ENCODE results near the gene PIP5KL1.

PIP5KL1 gene

GRCh38 chr9:127927988-127928675 is 2.4 kb downstream of the PIP5KL1 start:
- Histone ChIP-seq H3K9ac (ENCODE audit: low read length) (peak overlapping the region; percentile 51; the same call in 1 of the 2 replicates), H3K36me3 (replicated peaks; ENCODE audit: insufficient read depth, low read length) (no peaks in the 10 kb centered on the region), H3K79me2 (ENCODE audit: low read length) (no peaks in the 10 kb centered on the region), H3K4me2 (ENCODE audit: low read depth, low read length) (peak overlapping the region; percentile 96), H3K27me3 (replicated peaks; ENCODE audit: insufficient read depth, low read length) (no peaks in the 10 kb centered on the region), H3K4me3 (ENCODE audit: low read length) (peak overlapping the region; percentile 55), H3K9me2 (replicated peaks; ENCODE audit: insufficient read depth, low read length) (no peaks in the 10 kb centered on the region), H4K20me1 (ENCODE audit: insufficient read depth, low read length) (no peaks in the 10 kb centered on the region), H3K9me3 (replicated peaks; ENCODE audit: insufficient read depth, low read length) (no peaks in the 10 kb centered on the region), H3K27ac (ENCODE audit: low read length) (peak overlapping the region; percentile 62; the same call in 1 of the 2 replicates), H2AFZ (ENCODE audit: low read length) (peak overlapping the region; percentile 43; the same call in 1 of the 2 replicates), H3F3A (ENCODE audit: insufficient read depth, low read length) (peaks cover 52% of the 10 kb centered on the region), H3K4me1 (ENCODE audit: low read length) (peaks cover 36% of the 10 kb centered on the region)
- no peak for DNase-seq
- TF ChIP-seq CTCF (IDR thresholded peaks at IDR 0.05; ENCODE audit: low read length) (no peak), EZH2phosphoT487 (IDR thresholded peaks at IDR 0.05; ENCODE audit: low read length) (no peak), EZH2 (optimal IDR thresholded peaks at IDR 0.05; ENCODE audit: low read depth, low read length) (no peak)

- H3K27ac ChIP-seq (ENCODE audit: low read length): peak overlapping the region; percentile 62; the same call in 1 of the 2 replicates
- H3F3A ChIP-seq (ENCODE audit: insufficient read depth, low read length): peaks cover 56% of the 10 kb centered on the region
- H3K27me3 ChIP-seq (replicated peaks; ENCODE audit: insufficient read depth, low read length): no peaks in the 10 kb centered on the region
- H2AFZ ChIP-seq (ENCODE audit: low read length): peak overlapping the region; percentile 87
- DNase-seq: peak; percentile 82
- peaks cover 36% of the 10 kb centered on the region for H3K4me1 ChIP-seq (ENCODE audit: low read length)
- H3K36me3 ChIP-seq (replicated peaks; ENCODE audit: insufficient read depth, low read length): no peaks in the 10 kb centered on the region
- peak overlapping the region; percentile 63; the same call in 1 of the 2 replicates for H3K9ac ChIP-seq (ENCODE audit: low read length)
- H3K9me2 ChIP-seq (replicated peaks; ENCODE audit: insufficient read depth, low read length): no peaks in the 10 kb centered on the region
- H3K4me3 ChIP-seq (ENCODE audit: low read length): peak overlapping the region; percentile 73
- no peaks in the 10 kb centered on the region for H3K79me2 ChIP-seq (ENCODE audit: low read length)
- no peaks in the 10 kb centered on the region for H3K9me3 ChIP-seq (replicated peaks; ENCODE audit: insufficient read depth, low read length)
- H3K4me2 ChIP-seq (ENCODE audit: low read depth, low read length): peak overlapping the region; percentile 96
- no peak for TF ChIP-seq EZH2phosphoT487 (IDR thresholded peaks at IDR 0.05; ENCODE audit: low read length)
- no peak for TF ChIP-seq EZH2 (optimal IDR thresholded peaks at IDR 0.05; ENCODE audit: low read depth, low read length)
- no peak for TF ChIP-seq CTCF (IDR thresholded peaks at IDR 0.05; ENCODE audit: low read length)
- no peaks in the 10 kb centered on the region for H4K20me1 ChIP-seq (ENCODE audit: insufficient read depth, low read length)
These were observed 3.2 kb downstream of the PIP5KL1 start for GRCh38 chr9:127927201-127927987.

GRCh38 chr9:127926906-127927200 is 3.7 kb downstream of the PIP5KL1 start:
- peak overlapping the region; percentile 87 for H2AFZ ChIP-seq (ENCODE audit: low read length)
- H4K20me1 ChIP-seq (ENCODE audit: insufficient read depth, low read length): no peaks in the 10 kb centered on the region
- H3K9ac ChIP-seq (ENCODE audit: low read length): peak overlapping the region; percentile 63; the same call in 1 of the 2 replicates
- no peak for TF ChIP-seq CTCF (IDR thresholded peaks at IDR 0.05; ENCODE audit: low read length)
- no peak for TF ChIP-seq EZH2phosphoT487 (IDR thresholded peaks at IDR 0.05; ENCODE audit: low read length)
- no peak for TF ChIP-seq EZH2 (optimal IDR thresholded peaks at IDR 0.05; ENCODE audit: low read depth, low read length)
- no peaks in the 10 kb centered on the region for H3K9me2 ChIP-seq (replicated peaks; ENCODE audit: insufficient read depth, low read length)
- no peaks in the 10 kb centered on the region for H3K36me3 ChIP-seq (replicated peaks; ENCODE audit: insufficient read depth, low read length)
- no peaks in the 10 kb centered on the region for H3K79me2 ChIP-seq (ENCODE audit: low read length)
- H3K4me1 ChIP-seq (ENCODE audit: low read length): peaks cover 41% of the 10 kb centered on the region
- H3K27me3 ChIP-seq (replicated peaks; ENCODE audit: insufficient read depth, low read length): no peaks in the 10 kb centered on the region
- no peaks in the 10 kb centered on the region for H3K9me3 ChIP-seq (replicated peaks; ENCODE audit: insufficient read depth, low read length)
- DNase-seq: no peak
- H3K4me2 ChIP-seq (ENCODE audit: low read depth, low read length): peak overlapping the region; percentile 95
- peak overlapping the region; percentile 73 for H3K4me3 ChIP-seq (ENCODE audit: low read length)
- peaks cover 56% of the 10 kb centered on the region for H3F3A ChIP-seq (ENCODE audit: insufficient read depth, low read length)
- H3K27ac ChIP-seq (ENCODE audit: low read length): peak overlapping the region; percentile 35; the same call in 1 of the 2 replicates

Data from MM.1S (cell line).